Adrenal gland (tissue), 12 donors: ENCODE results near the gene TOMM40. TPM values are rescaled to one million over a fixed set of nuclear protein-coding genes. Genes with fewer than 3 reads are reported as not detected.

Experiments used
- DNase-seq, 7 donors: peaks; one replicate each; pipeline ENCODE4 v3.0.0-alpha.2; 2019 to 2020
- H3K27ac ChIP-seq, 5 donors: fragments of 200-600 bp; sonication (generic) in 4 of 5; 1 replicate in 3 of 5; 2 replicates in 2 of 5; pipeline versions ENCODE4 v1.5.1 to v1.8.0; 2016 to 2020; ENCODE audit warnings: mild to moderate bottlenecking in 1 of 5
- H3K27me3 ChIP-seq: fragments of 200-600 bp; 2 replicates; pipeline ENCODE4 v1.8.0; 2021
- H3K36me3 ChIP-seq, 2 donors: fragments of 200-600 bp; replicated peaks in 1 of 2; 1 replicate in 1 of 2; 2 replicates in 1 of 2; pipeline versions ENCODE4 v1.5.1 to v1.8.0; 2018 to 2022
- H3K4me1 ChIP-seq, 2 donors: fragments of 200-600 bp; replicated peaks in 1 of 2; 1 replicate in 1 of 2; 2 replicates in 1 of 2; pipeline versions ENCODE4 v1.5.1 to v1.8.0; 2018 to 2021
- H3K4me3 ChIP-seq, 4 donors: fragments of 200-600 bp; sonication (generic) in 3 of 4; one replicate each; pipeline ENCODE4 v1.5.1; 2016 to 2018
- H3K9me3 ChIP-seq, 3 donors: fragments of 200-600 bp; sonication (generic) in 1 of 3; replicated peaks in 1 of 3; 1 replicate in 2 of 3; 2 replicates in 1 of 3; pipeline versions ENCODE4 v1.5.1 to v1.8.0; 2016 to 2021
- CTCF ChIP-seq, 6 experiments: fragments of 450-650 bp in 4 of 6; fragments of 200-600 bp in 2 of 6; sonication (generic) in 1 of 6; IDR thresholded peaks; 1 replicate in 5 of 6; 2 replicates in 1 of 6; pipeline versions ENCODE4 v1.5.1 to v1.8.0; 2016 to 2021; ENCODE audit warnings: antibody characterized with exemption in 6 of 6, mild to moderate bottlenecking in 2 of 6, moderate library complexity in 1 of 6
- POLR2A ChIP-seq, 2 donors: fragments of 450-650 bp; IDR thresholded peaks; one replicate each; pipeline ENCODE4 v1.6.1; 2017; ENCODE audit warnings: antibody characterized with exemption in 2 of 2, mild to moderate bottlenecking in 2 of 2, moderate library complexity in 1 of 2
- WGBS, 4 donors: extraction: QIAGEN DNeasy Blood & Tissue Kit in 2 of 4; methylation state at CpG; one replicate each; pipeline versions ENCODE4 v1.1.5 to v1.1.7; 2013 to 2017; 5-methylcytosine and 5-hydroxymethylcytosine counted together
- intact Hi-C, 2 donors: fragments of 100-400 bp; cut with DNase I; formaldehyde crosslinking; loops; one replicate each; pipeline versions ENCODE4 v1.14.1 to v1.15.0; 2022 to 2023
- polyA plus RNA-seq, 3 donors: library from polyadenylated mRNA; stranded (reverse); fragments of 200-250 nt in 2 of 3; fragments of 350-450 nt in 1 of 3; fragmentation: Illumina TruSeq in 1 of 3; extraction: RNeasy Lipid Tissue Mini Kit (QIAGEN cat#74804) in 1 of 3; gene quantifications; one replicate each; pipeline ENCODE4 v1.2.3, GENCODE V29; 2013 to 2014
- total RNA-seq, 9 donors: library from RNA; depleted of rRNA in 4 of 9; stranded (reverse); fragments of >200 nt in 4 of 9; fragments of 120-200 nt in 1 of 9; fragmentation: NEBNext Ultra II Directional in 1 of 9; extraction: Animal tissue kit (Norgen Biotek cat#: 25700) in 1 of 9; gene quantifications; one replicate each; pipeline versions ENCODE4 v1.1.0 to v1.2.4, GENCODE V29; 2013 to 2023
- donor health status: healthy with polysubstance abuse.
- donor health status: Bipolar disorder and iron deficiency.
- donor health status: DM: yes; HTN: yes; CAD: no.
- donor health status: DM: no; HTN: no; CAD: no.
- donor health status: DM: no; HTN: no; CAD: no.
- donor health status: DM: yes; HTN: yes; CAD: no.

The TOMM40 gene
- total and polyA plus RNA-seq, 12 donors, result 53.1 to 248 (median 68.8) TPM

GRCh38 chr19:44951179-44952159 is 60.4 kb downstream of the TOMM40 start:
- peak; percentile 74 to 88 (median 81) for DNase-seq
- H3K27me3 ChIP-seq, result no peaks in the 10 kb centered on the region
- peak overlapping the region in 1 of 4 donors; percentile 14 for H3K4me3 ChIP-seq
- 31 to 44% (median 34%) methylated on average over 8 to 13 of the region's 13 CpGs for WGBS, 4 donors
- H3K9me3 ChIP-seq, result no peaks in the 10 kb centered on the region
- peaks cover 12 to 34% of the 10 kb centered on the region in 2 donors for H3K4me1 ChIP-seq
- TF ChIP-seq POLR2A (IDR thresholded peaks at IDR 0.05), result no peak
- TF ChIP-seq CTCF (IDR thresholded peaks at IDR 0.05), result peak; percentile 84 to 96 (median 91)
- intact Hi-C loops, result loop anchor here (2.0 to 5.0 kb wide), 2 partner anchors 47 to 49 kb away; partner anchors contain the start of gene APOE (in 1 of the 2)
- peak overlapping the region in 4 of 5 donors; percentile 11 to 58 (median 54) for H3K27ac ChIP-seq
- no peaks in the 10 kb centered on the region for H3K36me3 ChIP-seq

Other genes with a start within 250 kb of the TOMM40 start
- gene PVR, start 247.3 kb upstream of the TOMM40 start, total RNA-seq, result 10 to 100 TPM; 31.9 to 57.8 (median 45.0) TPM
- gene PVR, start 247.3 kb upstream of the TOMM40 start, polyA plus RNA-seq, result 10 to 100 TPM; 28.7 to 56.0 (median 45.0) TPM
- gene CEACAM19, start 219.8 kb upstream of the TOMM40 start, total RNA-seq, result 10 to 100 TPM in 1 of 9 donors, 1 to 10 TPM in 8; 1.6 to 11.0 (median 3.1) TPM
- 10 to 100 TPM in 2 of 3 donors, 1 to 10 TPM in 1; 2.2 to 38.2 (median 26.4) TPM for gene CEACAM19, start 219.8 kb upstream of the TOMM40 start, polyA plus RNA-seq
- gene CEACAM16, start 192.1 kb upstream of the TOMM40 start, total RNA-seq, result under 1 TPM in 3 of 9 donors, not detected in 6; 0.27 to 0.69 (median 0.30) TPM
- gene CEACAM16, start 192.1 kb upstream of the TOMM40 start, polyA plus RNA-seq, result 1 to 10 TPM in 1 of 3 donors, under 1 TPM in 1, not detected in 1; 0.57 to 1.4 TPM
- 10 to 100 TPM in 8 of 9 donors, under 1 TPM in 1; 1.00 to 85.1 (median 47.6) TPM for gene BCL3, start 142.5 kb upstream of the TOMM40 start, total RNA-seq
- gene BCL3, start 142.5 kb upstream of the TOMM40 start, polyA plus RNA-seq, result 100 to 1,000 TPM in 1 of 3 donors, 10 to 100 TPM in 2; 10.2 to 120 (median 45.9) TPM
- under 1 TPM in 1 of 9 donors, not detected in 8; 0.14 TPM for gene CBLC, start 113.4 kb upstream of the TOMM40 start, total RNA-seq
- under 1 TPM in 1 of 3 donors, not detected in 2; 0.13 TPM for gene CBLC, start 113.4 kb upstream of the TOMM40 start, polyA plus RNA-seq
- gene BCAM, start 82.2 kb upstream of the TOMM40 start, total RNA-seq, result 10 to 100 TPM in 8 of 9 donors, 1 to 10 TPM in 1; 7.5 to 81.1 (median 43.4) TPM
- gene BCAM, start 82.2 kb upstream of the TOMM40 start, polyA plus RNA-seq, result 10 to 100 TPM in 2 of 3 donors, 1 to 10 TPM in 1; 5.1 to 68.4 (median 55.1) TPM
- 100 to 1,000 TPM in 8 of 9 donors, 10 to 100 TPM in 1; 97.7 to 243 (median 131) TPM for gene NECTIN2, start 45.0 kb upstream of the TOMM40 start, total RNA-seq
- gene NECTIN2, start 45.0 kb upstream of the TOMM40 start, polyA plus RNA-seq, result 100 to 1,000 TPM in 2 of 3 donors, 10 to 100 TPM in 1; 82.7 to 139 (median 124) TPM
- over 10,000 TPM in 4 of 9 donors, 1,000 to 10,000 TPM in 5; 3,098 to 21,602 (median 7,572) TPM for gene APOE, start 14.5 kb downstream of the TOMM40 start, total RNA-seq
- over 10,000 TPM in 2 of 3 donors, 100 to 1,000 TPM in 1; 569 to 15,573 (median 10,217) TPM for gene APOE, start 14.5 kb downstream of the TOMM40 start, polyA plus RNA-seq
- 1,000 to 10,000 TPM; 1,263 to 3,854 (median 2,137) TPM for gene APOC1, start 23.4 kb downstream of the TOMM40 start, total RNA-seq
- gene APOC1, start 23.4 kb downstream of the TOMM40 start, polyA plus RNA-seq, result 1,000 to 10,000 TPM in 2 of 3 donors, 100 to 1,000 TPM in 1; 583 to 2,292 (median 2,067) TPM
- 1 to 10 TPM in 3 of 9 donors, under 1 TPM in 2, not detected in 4; 0.83 to 4.5 (median 1.3) TPM for gene APOC4, start 51.0 kb downstream of the TOMM40 start, total RNA-seq
- gene APOC4, start 51.0 kb downstream of the TOMM40 start, polyA plus RNA-seq, result 1 to 10 TPM in 1 of 3 donors, under 1 TPM in 1, not detected in 1; 0.67 to 2.4 TPM
- 10 to 100 TPM in 2 of 9 donors, 1 to 10 TPM in 6, not detected in 1; 1.3 to 16.9 (median 4.7) TPM for gene APOC2, start 54.8 kb downstream of the TOMM40 start, total RNA-seq
- 10 to 100 TPM in 2 of 3 donors, 1 to 10 TPM in 1; 5.4 to 68.1 (median 14.2) TPM for gene APOC2, start 54.8 kb downstream of the TOMM40 start, polyA plus RNA-seq
- 100 to 1,000 TPM in 8 of 9 donors, 10 to 100 TPM in 1; 67.8 to 293 (median 254) TPM for gene CLPTM1, start 64.1 kb downstream of the TOMM40 start, total RNA-seq
- 100 to 1,000 TPM; 220 to 306 (median 233) TPM for gene CLPTM1, start 64.1 kb downstream of the TOMM40 start, polyA plus RNA-seq
- 10 to 100 TPM in 7 of 9 donors, 1 to 10 TPM in 2; 2.0 to 39.1 (median 11.6) TPM for gene RELB, start 110.2 kb downstream of the TOMM40 start, total RNA-seq
- gene RELB, start 110.2 kb downstream of the TOMM40 start, polyA plus RNA-seq, result 10 to 100 TPM in 2 of 3 donors, 1 to 10 TPM in 1; 3.9 to 17.7 (median 12.4) TPM
- 100 to 1,000 TPM in 1 of 9 donors, 10 to 100 TPM in 8; 19.8 to 137 (median 53.7) TPM for gene CLASRP, start 147.8 kb downstream of the TOMM40 start, total RNA-seq
- 100 to 1,000 TPM in 2 of 3 donors, 10 to 100 TPM in 1; 39.8 to 730 (median 246) TPM for gene CLASRP, start 147.8 kb downstream of the TOMM40 start, polyA plus RNA-seq
- gene ZNF296, start 185.2 kb downstream of the TOMM40 start, total RNA-seq, result 1 to 10 TPM in 2 of 9 donors, under 1 TPM in 6, not detected in 1; 0.06 to 1.3 (median 0.68) TPM
- gene ZNF296, start 185.2 kb downstream of the TOMM40 start, polyA plus RNA-seq, result 10 to 100 TPM in 1 of 3 donors, 1 to 10 TPM in 1, not detected in 1; 2.5 to 13.2 TPM
- gene GEMIN7, start 188.0 kb downstream of the TOMM40 start, total RNA-seq, result 10 to 100 TPM in 7 of 9 donors, 1 to 10 TPM in 2; 4.0 to 24.9 (median 14.6) TPM
- gene GEMIN7, start 188.0 kb downstream of the TOMM40 start, polyA plus RNA-seq, result 10 to 100 TPM; 11.3 to 29.0 (median 23.9) TPM
- 10 to 100 TPM; 24.3 to 86.7 (median 53.1) TPM for gene PPP1R37, start 201.9 kb downstream of the TOMM40 start, total RNA-seq
- 100 to 1,000 TPM in 1 of 3 donors, 10 to 100 TPM in 2; 16.4 to 244 (median 45.4) TPM for gene PPP1R37, start 201.9 kb downstream of the TOMM40 start, polyA plus RNA-seq